ENCODE results near the gene RAD9A. TPM values are rescaled to one million over a fixed set of nuclear protein-coding genes. Genes with fewer than 3 reads are reported as not detected.

The RAD9A gene
- total and polyA plus RNA-seq, 9 of the 15 experiments (the other 6 are each of a cell fraction or from before 2014, with no cell fraction given), result 1.4 to 41.2 (median 16.1) TPM

- TF ChIP-seq POLR2G (IDR thresholded peaks at IDR 0.05; ENCODE audit: low read depth, low read length), result 0 out of 2 replicates have a peak, but pooled peaks have one; percentile 34
- no peak for TF ChIP-seq ELF4 (CRISPR knock-in tag; IDR thresholded peaks at IDR 0.05)
- TF ChIP-seq LARP7 (IDR thresholded peaks at IDR 0.05), result no peak
- no peak for TF ChIP-seq TCF3 (CRISPR knock-in tag; IDR thresholded peaks at IDR 0.05)
- 0 out of 2 replicates have a peak, but pooled peaks have one; percentile 13 for TF ChIP-seq HNRNPL (IDR thresholded peaks at IDR 0.05; ENCODE audit: low read depth, low read length)
- no peak for TF ChIP-seq CAMTA2 (CRISPR knock-in tag; conservative IDR thresholded peaks at IDR 0.05)
- TF ChIP-seq NKRF (IDR thresholded peaks at IDR 0.05; ENCODE audit: borderline replicate concordance), result no peak
- TF ChIP-seq RFX5 (IDR thresholded peaks at IDR 0.05; ENCODE audit: low read depth, low read length), result no peak
- no peak for TF ChIP-seq SFPQ (IDR thresholded peaks at IDR 0.05; ENCODE audit: low read depth, low read length)
- TF ChIP-seq STAT5A (IDR thresholded peaks at IDR 0.05; ENCODE audit: borderline replicate concordance, low read length), result no peak
- no peak for TF ChIP-seq ZNF707 (CRISPR knock-in tag; conservative IDR thresholded peaks at IDR 0.05)
- TF ChIP-seq THRAP3 (IDR thresholded peaks at IDR 0.05; ENCODE audit: borderline replicate concordance), result no peak
- no peak for TF ChIP-seq ATF7 (IDR thresholded peaks at IDR 0.05)
- TF ChIP-seq ATF2 (CRISPR knock-in tag; IDR thresholded peaks at IDR 0.05), result no peak
- peak; percentile 63; the same call in 1 of the 2 replicates for TF ChIP-seq SPI1 (IDR thresholded peaks at IDR 0.05; ENCODE audit: borderline replicate concordance, low read depth, low read length)
Observed at GRCh38 chr11:67418476-67419281, 26.9 kb downstream of the RAD9A start (continued).
